HEK293 (cell line): ENCODE data around the gene ASXL2.
A peak's percentile ranks its signal among the peaks of the same experiment; 100 is the strongest.

Experiments used
- BCL11B ChIP-seq: fragments of 450-650 bp; formaldehyde crosslinking; IDR thresholded peaks from 2 replicates; pipeline ENCODE4 v1.5.1; 2016; ENCODE audit warnings: low read depth, missing biosample characterization, missing genetic modification characterization
- ELK4 ChIP-seq: IDR thresholded peaks from 2 replicates; pipeline ENCODE4 v1.6.1; 2011; ENCODE audit warnings: mild to moderate bottlenecking, low read depth, low read length, borderline replicate concordance
- HOXC10 ChIP-seq: sonication (generic); formaldehyde crosslinking; IDR thresholded peaks from 2 replicates; pipeline ENCODE4 v1.8.1; 2023; ENCODE audit warnings: mild to moderate bottlenecking, missing genetic modification reagents
- HOXD13 ChIP-seq: sonication (generic); formaldehyde crosslinking; IDR thresholded peaks from 2 replicates; pipeline ENCODE4 v1.8.0; 2022; ENCODE audit warnings: missing genetic modification reagents, borderline replicate concordance
- ZBTB48 ChIP-seq: fragments of 450-650 bp; formaldehyde crosslinking; IDR thresholded peaks from 2 replicates; pipeline ENCODE4 v1.5.1; 2016; ENCODE audit warnings: missing biosample characterization, missing genetic modification characterization
- ZNF112 ChIP-seq: fragments of 450-650 bp; formaldehyde crosslinking; IDR thresholded peaks from 2 replicates; pipeline ENCODE4 v1.5.0; 2017; ENCODE audit warnings: missing biosample characterization, missing genetic modification characterization
- ZNF140 ChIP-seq: fragments of 450-650 bp; formaldehyde crosslinking; IDR thresholded peaks from 2 replicates; pipeline ENCODE4 v1.5.1; 2016; ENCODE audit warnings: missing biosample characterization, missing genetic modification characterization
- ZNF184 ChIP-seq: fragments of 450-650 bp; IDR thresholded peaks from 2 replicates; pipeline ENCODE4 v1.5.1; 2018; ENCODE audit warnings: missing biosample characterization, mild to moderate bottlenecking, missing genetic modification characterization
- ZNF221 ChIP-seq: fragments of 450-650 bp; formaldehyde crosslinking; IDR thresholded peaks from 2 replicates; pipeline ENCODE4 v1.5.1; 2017; ENCODE audit warnings: missing biosample characterization, missing genetic modification characterization, borderline replicate concordance
- ZNF223 ChIP-seq: fragments of 450-650 bp; formaldehyde crosslinking; IDR thresholded peaks from 2 replicates; pipeline ENCODE4 v1.5.1; 2016; ENCODE audit warnings: missing biosample characterization, missing genetic modification characterization
- ZNF239 ChIP-seq: fragments of 450-650 bp; formaldehyde crosslinking; IDR thresholded peaks from 2 replicates; pipeline ENCODE4 v1.5.1; 2016; ENCODE audit warnings: missing biosample characterization, missing genetic modification characterization
- ZNF24 ChIP-seq: fragments of 450-650 bp; formaldehyde crosslinking; IDR thresholded peaks from 2 replicates; pipeline ENCODE4 v1.5.1; 2016; ENCODE audit warnings: missing biosample characterization, missing genetic modification characterization
- ZNF292 ChIP-seq: fragments of 450-650 bp; formaldehyde crosslinking; IDR thresholded peaks from 2 replicates; pipeline ENCODE4 v1.5.1; 2016; ENCODE audit warnings: low read depth, missing biosample characterization, missing genetic modification characterization, borderline replicate concordance
- ZNF302 ChIP-seq: fragments of 450-650 bp; formaldehyde crosslinking; IDR thresholded peaks from 2 replicates; pipeline ENCODE4 v1.5.1; 2016; ENCODE audit warnings: missing biosample characterization, missing genetic modification characterization, low read depth
- ZNF449 ChIP-seq: fragments of 450-650 bp; formaldehyde crosslinking; IDR thresholded peaks from 2 replicates; pipeline ENCODE4 v1.5.1; 2017; ENCODE audit warnings: missing biosample characterization, mild to moderate bottlenecking, missing genetic modification characterization, moderate library complexity
- ZNF48 ChIP-seq: fragments of 450-650 bp; formaldehyde crosslinking; IDR thresholded peaks from 2 replicates; pipeline ENCODE4 v1.5.1; 2016; ENCODE audit warnings: missing biosample characterization, missing genetic modification characterization
- ZNF549 ChIP-seq: fragments of 450-650 bp; IDR thresholded peaks from 2 replicates; pipeline ENCODE4 v1.5.1; 2018; ENCODE audit warnings: missing biosample characterization, missing genetic modification characterization, mild to moderate bottlenecking, inconsistent platforms, moderate library complexity
- ZNF555 ChIP-seq: fragments of 450-650 bp; formaldehyde crosslinking; conservative IDR thresholded peaks from 2 replicates; pipeline ENCODE4 v1.5.1; 2017; ENCODE audit warnings: missing biosample characterization, mild to moderate bottlenecking, missing genetic modification characterization, inconsistent platforms
- ZNF600 ChIP-seq: fragments of 450-650 bp; formaldehyde crosslinking; IDR thresholded peaks from 2 replicates; pipeline ENCODE4 v1.5.1; 2016; ENCODE audit warnings: missing biosample characterization, missing genetic modification characterization
- ZNF621 ChIP-seq: fragments of 450-650 bp; formaldehyde crosslinking; IDR thresholded peaks from 2 replicates; pipeline ENCODE4 v1.5.1; 2017; ENCODE audit warnings: missing biosample characterization, missing genetic modification characterization
- ZNF664 ChIP-seq: fragments of 450-650 bp; formaldehyde crosslinking; IDR thresholded peaks from 2 replicates; pipeline ENCODE4 v1.5.1; 2016; ENCODE audit warnings: missing biosample characterization, missing genetic modification characterization
- ZNF747 ChIP-seq: fragments of 450-650 bp; formaldehyde crosslinking; IDR thresholded peaks from 2 replicates; pipeline ENCODE4 v1.5.1; 2016; ENCODE audit warnings: missing biosample characterization, missing genetic modification characterization
- ZNF830 ChIP-seq: fragments of 450-650 bp; IDR thresholded peaks from 2 replicates; pipeline ENCODE4 v1.5.0; 2018; ENCODE audit warnings: missing biosample characterization, missing genetic modification characterization, low read depth, mild to moderate bottlenecking, moderate library complexity
- ZNF843 ChIP-seq: fragments of 450-650 bp; formaldehyde crosslinking; IDR thresholded peaks from 2 replicates; pipeline ENCODE4 v1.5.1; 2016; ENCODE audit warnings: missing biosample characterization, missing genetic modification characterization
- ZSCAN16 ChIP-seq: fragments of 450-650 bp; formaldehyde crosslinking; IDR thresholded peaks from 2 replicates; pipeline ENCODE4 v1.5.1; 2016; ENCODE audit warnings: missing biosample characterization, missing genetic modification characterization
- TF ChIP-seq, protein P1 (sequence below): fragments of 450-650 bp; formaldehyde crosslinking; IDR thresholded peaks from 2 replicates; pipeline ENCODE4 v1.5.1; 2016; ENCODE audit warnings: missing biosample characterization, missing genetic modification characterization, borderline replicate concordance
- TF ChIP-seq, protein P2 (sequence below): fragments of 450-650 bp; formaldehyde crosslinking; IDR thresholded peaks from 2 replicates; pipeline ENCODE4 v1.5.1; 2016; ENCODE audit warnings: missing biosample characterization, missing genetic modification characterization
- TF ChIP-seq, protein P3 (sequence below): fragments of 450-650 bp; formaldehyde crosslinking; IDR thresholded peaks from 2 replicates; pipeline ENCODE4 v1.5.1; 2016; ENCODE audit warnings: missing biosample characterization, missing genetic modification characterization

The ASXL2 gene

GRCh38 chr2:25878361-25879132, at the start of gene ASXL2 (continued):
- TF ChIP-seq, protein P1, sequence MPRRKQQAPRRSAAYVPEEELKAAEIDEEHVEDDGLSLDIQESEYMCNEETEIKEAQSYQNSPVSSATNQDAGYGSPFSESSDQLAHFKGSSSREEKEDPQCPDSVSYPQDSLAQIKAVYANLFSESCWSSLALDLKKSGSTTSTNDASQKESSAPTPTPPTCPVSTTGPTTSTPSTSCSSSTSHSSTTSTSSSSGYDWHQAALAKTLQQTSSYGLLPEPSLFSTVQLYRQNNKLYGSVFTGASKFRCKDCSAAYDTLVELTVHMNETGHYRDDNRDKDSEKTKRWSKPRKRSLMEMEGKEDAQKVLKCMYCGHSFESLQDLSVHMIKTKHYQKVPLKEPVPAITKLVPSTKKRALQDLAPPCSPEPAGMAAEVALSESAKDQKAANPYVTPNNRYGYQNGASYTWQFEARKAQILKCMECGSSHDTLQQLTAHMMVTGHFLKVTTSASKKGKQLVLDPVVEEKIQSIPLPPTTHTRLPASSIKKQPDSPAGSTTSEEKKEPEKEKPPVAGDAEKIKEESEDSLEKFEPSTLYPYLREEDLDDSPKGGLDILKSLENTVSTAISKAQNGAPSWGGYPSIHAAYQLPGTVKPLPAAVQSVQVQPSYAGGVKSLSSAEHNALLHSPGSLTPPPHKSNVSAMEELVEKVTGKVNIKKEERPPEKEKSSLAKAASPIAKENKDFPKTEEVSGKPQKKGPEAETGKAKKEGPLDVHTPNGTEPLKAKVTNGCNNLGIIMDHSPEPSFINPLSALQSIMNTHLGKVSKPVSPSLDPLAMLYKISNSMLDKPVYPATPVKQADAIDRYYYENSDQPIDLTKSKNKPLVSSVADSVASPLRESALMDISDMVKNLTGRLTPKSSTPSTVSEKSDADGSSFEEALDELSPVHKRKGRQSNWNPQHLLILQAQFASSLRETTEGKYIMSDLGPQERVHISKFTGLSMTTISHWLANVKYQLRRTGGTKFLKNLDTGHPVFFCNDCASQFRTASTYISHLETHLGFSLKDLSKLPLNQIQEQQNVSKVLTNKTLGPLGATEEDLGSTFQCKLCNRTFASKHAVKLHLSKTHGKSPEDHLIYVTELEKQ, result no peak
- 0 out of 2 replicates have a peak, but pooled peaks have one; percentile 26 for TF ChIP-seq ELK4
- TF ChIP-seq ZNF302 (tag by site-specific recombination), result no peak
- TF ChIP-seq BCL11B (tag by site-specific recombination), result no peak
- TF ChIP-seq ZNF600 (tag by site-specific recombination), result no peak
- TF ChIP-seq ZNF449 (tag by site-specific recombination), result no peak
- no peak for TF ChIP-seq ZNF48
- TF ChIP-seq, protein P2, sequence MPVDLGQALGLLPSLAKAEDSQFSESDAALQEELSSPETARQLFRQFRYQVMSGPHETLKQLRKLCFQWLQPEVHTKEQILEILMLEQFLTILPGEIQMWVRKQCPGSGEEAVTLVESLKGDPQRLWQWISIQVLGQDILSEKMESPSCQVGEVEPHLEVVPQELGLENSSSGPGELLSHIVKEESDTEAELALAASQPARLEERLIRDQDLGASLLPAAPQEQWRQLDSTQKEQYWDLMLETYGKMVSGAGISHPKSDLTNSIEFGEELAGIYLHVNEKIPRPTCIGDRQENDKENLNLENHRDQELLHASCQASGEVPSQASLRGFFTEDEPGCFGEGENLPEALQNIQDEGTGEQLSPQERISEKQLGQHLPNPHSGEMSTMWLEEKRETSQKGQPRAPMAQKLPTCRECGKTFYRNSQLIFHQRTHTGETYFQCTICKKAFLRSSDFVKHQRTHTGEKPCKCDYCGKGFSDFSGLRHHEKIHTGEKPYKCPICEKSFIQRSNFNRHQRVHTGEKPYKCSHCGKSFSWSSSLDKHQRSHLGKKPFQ (tag by site-specific recombination), result peak; percentile 80
- no peak for TF ChIP-seq ZNF112 (tag by site-specific recombination)
- TF ChIP-seq ZNF292, result no peak
- TF ChIP-seq ZNF664 (tag by site-specific recombination), result no peak
- TF ChIP-seq, protein P3, sequence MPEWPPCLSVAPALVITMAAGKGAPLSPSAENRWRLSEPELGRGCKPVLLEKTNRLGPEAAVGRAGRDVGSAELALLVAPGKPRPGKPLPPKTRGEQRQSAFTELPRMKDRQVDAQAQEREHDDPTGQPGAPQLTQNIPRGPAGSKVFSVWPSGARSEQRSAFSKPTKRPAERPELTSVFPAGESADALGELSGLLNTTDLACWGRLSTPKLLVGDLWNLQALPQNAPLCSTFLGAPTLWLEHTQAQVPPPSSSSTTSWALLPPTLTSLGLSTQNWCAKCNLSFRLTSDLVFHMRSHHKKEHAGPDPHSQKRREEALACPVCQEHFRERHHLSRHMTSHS (tag by site-specific recombination), result no peak
- TF ChIP-seq ZNF140, result no peak
- no peak for TF ChIP-seq ZNF621 (tag by site-specific recombination)
- TF ChIP-seq ZNF830, result no peak
- TF ChIP-seq HOXC10 (CRISPR knock-in tag), result no peak
- TF ChIP-seq ZNF184 (tag by site-specific recombination), result no peak
- no peak for TF ChIP-seq ZNF239 (tag by site-specific recombination)
- no peak for TF ChIP-seq ZNF24 (tag by site-specific recombination)
- no peak for TF ChIP-seq ZNF221
- no peak for TF ChIP-seq HOXD13
- TF ChIP-seq ZNF555, result no peak
- no peak for TF ChIP-seq ZSCAN16 (tag by site-specific recombination)
- TF ChIP-seq ZNF747 (tag by site-specific recombination), result no peak
- no peak for TF ChIP-seq ZBTB48 (tag by site-specific recombination)
- no peak for TF ChIP-seq ZNF843
- TF ChIP-seq ZNF223 (tag by site-specific recombination), result no peak
- TF ChIP-seq ZNF549, result no peak
